MM.1S (cell line): ENCODE measurements around the gene LRRC14B.

ENCODE experiments used
- DNase-seq: peaks from one replicate; pipeline ENCODE4 v3.0.0-alpha.2; 2015
- H2AFZ ChIP-seq: fragments of 300-600 bp; sonication (generic); 2 replicates; pipeline ENCODE4 v1.6.0; 2016; ENCODE audit warnings: antibody characterized with exemption, low read length
- H3F3A ChIP-seq: fragments of 300-600 bp; sonication (generic); 2 replicates; pipeline ENCODE4 v1.6.1; 2016; ENCODE audit warnings: mild to moderate bottlenecking, antibody characterized with exemption, low read length, moderate library complexity, mixed read lengths; ENCODE audit not compliant: insufficient read depth
- H3K27ac ChIP-seq: fragments of 300-600 bp; sonication (generic); 2 replicates; pipeline ENCODE4 v1.5.1; 2016; ENCODE audit warnings: mild to moderate bottlenecking, low read length
- H3K27me3 ChIP-seq: fragments of 300-600 bp; sonication (generic); replicated peaks from 2 replicates; pipeline ENCODE4 v1.6.0; 2016; ENCODE audit warnings: low read length; ENCODE audit not compliant: insufficient read depth
- H3K36me3 ChIP-seq: fragments of 300-600 bp; sonication (generic); replicated peaks from 2 replicates; pipeline ENCODE4 v1.6.1; 2016; ENCODE audit warnings: mild to moderate bottlenecking, low read length, mixed read lengths; ENCODE audit not compliant: insufficient read depth
- H3K4me1 ChIP-seq: fragments of 300-600 bp; sonication (generic); 2 replicates; pipeline ENCODE4 v1.6.1; 2016; ENCODE audit warnings: low read length, mixed read lengths
- H3K4me2 ChIP-seq: fragments of 300-600 bp; sonication (generic); 2 replicates; pipeline ENCODE4 v1.6.0; 2016; ENCODE audit warnings: low read depth, low read length
- H3K4me3 ChIP-seq: fragments of 300-600 bp; sonication (generic); 2 replicates; pipeline ENCODE4 v1.5.1; 2016; ENCODE audit warnings: low read length, mixed read lengths
- H3K79me2 ChIP-seq: fragments of 300-600 bp; sonication (generic); 2 replicates; pipeline ENCODE4 v1.6.1; 2016; ENCODE audit warnings: mixed run types, low read length, mixed read lengths
- H3K9ac ChIP-seq: fragments of 300-600 bp; sonication (generic); 2 replicates; pipeline ENCODE4 v1.6.1; 2016; ENCODE audit warnings: low read length, mixed read lengths
- H3K9me2 ChIP-seq: fragments of 300-600 bp; sonication (generic); replicated peaks from 2 replicates; pipeline ENCODE4 v1.6.1; 2016; ENCODE audit warnings: mild to moderate bottlenecking, low read length, mixed read lengths; ENCODE audit not compliant: insufficient read depth
- H3K9me3 ChIP-seq: fragments of 300-600 bp; sonication (generic); replicated peaks from 2 replicates; pipeline ENCODE4 v1.6.1; 2016; ENCODE audit warnings: mild to moderate bottlenecking, low read length, mixed read lengths; ENCODE audit not compliant: insufficient read depth
- H4K20me1 ChIP-seq: fragments of 300-600 bp; sonication (generic); 2 replicates; pipeline ENCODE4 v1.6.1; 2016; ENCODE audit warnings: mild to moderate bottlenecking, low read length, moderate library complexity, mixed read lengths; ENCODE audit not compliant: insufficient read depth
- EZH2 ChIP-seq: fragments of 300-600 bp; sonication (generic); optimal IDR thresholded peaks from 2 replicates; pipeline ENCODE3; 2017; ENCODE audit warnings: low read depth, mild to moderate bottlenecking, antibody characterized with exemption, low read length, mixed read lengths
- EZH2phosphoT487 ChIP-seq: fragments of 300-600 bp; sonication (generic); IDR thresholded peaks from 2 replicates; pipeline ENCODE4 v1.6.1; 2018; ENCODE audit warnings: antibody characterized with exemption, low read length
- TF ChIP-seq, protein P1 (sequence below): fragments of 300-600 bp; sonication (generic); IDR thresholded peaks from 2 replicates; pipeline ENCODE4 v1.5.1; 2016; ENCODE audit warnings: antibody characterized with exemption, low read length, mixed read lengths

LRRC14B gene

GRCh38 chr5:143041-143440 lies 48.3 kb upstream of the LRRC14B start:
- Histone ChIP-seq H3K9ac (no peak overlapping the region), H3K4me2 (no peak overlapping the region), H4K20me1 (no peaks in the 10 kb centered on the region), H3K9me3 (no peaks in the 10 kb centered on the region), H3K36me3 (no peaks in the 10 kb centered on the region), H3K4me1 (no peaks in the 10 kb centered on the region), H3K9me2 (no peaks in the 10 kb centered on the region), H3F3A (no peaks in the 10 kb centered on the region), H3K4me3 (no peak overlapping the region), H3K27ac (no peak overlapping the region), H3K27me3 (peaks cover 4% of the 10 kb centered on the region; the same call in 1 of the 2 replicates), H2AFZ (no peak overlapping the region), H3K79me2 (no peaks in the 10 kb centered on the region)
- no peak for DNase-seq
- TF ChIP-seq EZH2phosphoT487 (no peak), EZH2 (no peak)

- no peaks in the 10 kb centered on the region; the same call in 1 of the 2 replicates for H3K27me3 ChIP-seq
- H3K4me2 ChIP-seq, result no peak overlapping the region
- no peak overlapping the region for H3K4me3 ChIP-seq
- TF ChIP-seq, protein P1, sequence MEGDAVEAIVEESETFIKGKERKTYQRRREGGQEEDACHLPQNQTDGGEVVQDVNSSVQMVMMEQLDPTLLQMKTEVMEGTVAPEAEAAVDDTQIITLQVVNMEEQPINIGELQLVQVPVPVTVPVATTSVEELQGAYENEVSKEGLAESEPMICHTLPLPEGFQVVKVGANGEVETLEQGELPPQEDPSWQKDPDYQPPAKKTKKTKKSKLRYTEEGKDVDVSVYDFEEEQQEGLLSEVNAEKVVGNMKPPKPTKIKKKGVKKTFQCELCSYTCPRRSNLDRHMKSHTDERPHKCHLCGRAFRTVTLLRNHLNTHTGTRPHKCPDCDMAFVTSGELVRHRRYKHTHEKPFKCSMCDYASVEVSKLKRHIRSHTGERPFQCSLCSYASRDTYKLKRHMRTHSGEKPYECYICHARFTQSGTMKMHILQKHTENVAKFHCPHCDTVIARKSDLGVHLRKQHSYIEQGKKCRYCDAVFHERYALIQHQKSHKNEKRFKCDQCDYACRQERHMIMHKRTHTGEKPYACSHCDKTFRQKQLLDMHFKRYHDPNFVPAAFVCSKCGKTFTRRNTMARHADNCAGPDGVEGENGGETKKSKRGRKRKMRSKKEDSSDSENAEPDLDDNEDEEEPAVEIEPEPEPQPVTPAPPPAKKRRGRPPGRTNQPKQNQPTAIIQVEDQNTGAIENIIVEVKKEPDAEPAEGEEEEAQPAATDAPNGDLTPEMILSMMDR, result no peak
- TF ChIP-seq EZH2phosphoT487, result no peak
- TF ChIP-seq EZH2, result no peak
- DNase-seq, result no peak
- no peaks in the 10 kb centered on the region for H3K79me2 ChIP-seq
- H3K27ac ChIP-seq, result no peak overlapping the region
- no peaks in the 10 kb centered on the region for H3K36me3 ChIP-seq
- no peaks in the 10 kb centered on the region for H3K9me2 ChIP-seq
- H2AFZ ChIP-seq, result no peak overlapping the region
- no peak overlapping the region for H3K9ac ChIP-seq
- no peaks in the 10 kb centered on the region for H3K4me1 ChIP-seq
- no peaks in the 10 kb centered on the region for H3F3A ChIP-seq
- no peaks in the 10 kb centered on the region for H3K9me3 ChIP-seq
- H4K20me1 ChIP-seq, result no peaks in the 10 kb centered on the region
Observed at GRCh38 chr5:144941-145340, 46.4 kb upstream of the LRRC14B start.

- H2AFZ ChIP-seq, result no peak overlapping the region
- no peaks in the 10 kb centered on the region for H3K4me1 ChIP-seq
- H3K9me2 ChIP-seq, result no peaks in the 10 kb centered on the region
- no peaks in the 10 kb centered on the region for H3K79me2 ChIP-seq
- H3K27me3 ChIP-seq, result no peaks in the 10 kb centered on the region; the same call in 1 of the 2 replicates
- no peak overlapping the region for H3K4me2 ChIP-seq
- H3K9me3 ChIP-seq, result no peaks in the 10 kb centered on the region
- H3K27ac ChIP-seq, result no peak overlapping the region
- H4K20me1 ChIP-seq, result no peaks in the 10 kb centered on the region
- TF ChIP-seq, protein P1, result no peak
- TF ChIP-seq EZH2, result no peak
- no peak for TF ChIP-seq EZH2phosphoT487
- DNase-seq, result no peak
- no peak overlapping the region for H3K9ac ChIP-seq
- no peaks in the 10 kb centered on the region for H3F3A ChIP-seq
- no peaks in the 10 kb centered on the region for H3K36me3 ChIP-seq
- no peak overlapping the region for H3K4me3 ChIP-seq
Observed at GRCh38 chr5:145585-146323, 45.5 kb upstream of the LRRC14B start.

GRCh38 chr5:147751-148150 lies 43.5 kb upstream of the LRRC14B start:
- Histone ChIP-seq H3K36me3 (no peaks in the 10 kb centered on the region), H3F3A (no peaks in the 10 kb centered on the region), H3K27me3 (no peaks in the 10 kb centered on the region; the same call in 1 of the 2 replicates), H4K20me1 (no peaks in the 10 kb centered on the region), H3K4me2 (no peak overlapping the region), H2AFZ (no peak overlapping the region), H3K9me2 (no peaks in the 10 kb centered on the region), H3K79me2 (no peaks in the 10 kb centered on the region), H3K9me3 (no peaks in the 10 kb centered on the region), H3K9ac (no peak overlapping the region), H3K27ac (no peak overlapping the region), H3K4me3 (no peak overlapping the region), H3K4me1 (no peaks in the 10 kb centered on the region)
- no peak for DNase-seq
- no peak for TF ChIP-seq EZH2
- no peak for TF ChIP-seq EZH2phosphoT487
- TF ChIP-seq, protein P1, result no peak
